Left forelimb (tissue), 1 donor: ENCODE measurements around the gene WEE1.

ENCODE experiments used
- DNase-seq: peaks from one replicate; pipeline ENCODE4 v3.0.0-alpha.2; 2018; ENCODE audit warnings: low spot score

The WEE1 gene

GRCh38 chr11:9566561-9567063, 6.9 kb upstream of the WEE1 start:
- no peak for DNase-seq

- no peak for DNase-seq
Measured at GRCh38 chr11:9567401-9567800, 6.1 kb upstream of the WEE1 start.

GRCh38 chr11:9568161-9568853, 5.2 kb upstream of the WEE1 start:
- DNase-seq: no peak

GRCh38 chr11:9568854-9569587, 4.4 kb upstream of the WEE1 start:
- DNase-seq: peak; percentile 73

GRCh38 chr11:9569588-9570164, 3.8 kb upstream of the WEE1 start:
- DNase-seq: no peak

GRCh38 chr11:9570313-9571025, 3.0 kb upstream of the WEE1 start:
- DNase-seq: no peak

- no peak for DNase-seq
Measured at GRCh38 chr11:9571071-9571762, 2.3 kb upstream of the WEE1 start.

- DNase-seq: no peak
Measured at GRCh38 chr11:9571763-9572115, 1.7 kb upstream of the WEE1 start.

- DNase-seq: peak; percentile 70
Measured at GRCh38 chr11:9573775-9574621, 528 bp downstream of the WEE1 start.

GRCh38 chr11:9574622-9575259, 1.3 kb downstream of the WEE1 start:
- peak; percentile 71 for DNase-seq

- DNase-seq: peak; percentile 73
Measured at GRCh38 chr11:9575260-9576240, 2.1 kb downstream of the WEE1 start.

GRCh38 chr11:9576701-9577381, 3.4 kb downstream of the WEE1 start:
- no peak for DNase-seq

GRCh38 chr11:9577556-9577955, 4.1 kb downstream of the WEE1 start:
- no peak for DNase-seq

- no peak for DNase-seq
Measured at GRCh38 chr11:9580894-9581293, 7.4 kb downstream of the WEE1 start.

GRCh38 chr11:9581556-9582161, 8.2 kb downstream of the WEE1 start:
- no peak for DNase-seq

GRCh38 chr11:9590717-9591116, 17.2 kb downstream of the WEE1 start:
- DNase-seq: no peak

- DNase-seq: no peak
Measured at GRCh38 chr11:9594267-9595046, 21.0 kb downstream of the WEE1 start.
